AG04449 (cell line): ENCODE results near the gene HIBCH.

ENCODE experiments used
- CTCF ChIA-PET: fragments of 350-600 bp; formaldehyde crosslinking; extraction: SDS; loops from one replicate; lab custom pipeline; 2021; ENCODE audit warnings: antibody characterized with exemption; lab: Yijun Ruan, JAX
- POLR2A ChIA-PET: fragments of 400-600, 350-600 bp; formaldehyde crosslinking; extraction: SDS; loops from one replicate; lab custom pipeline; 2020; ENCODE audit warnings: antibody characterized with exemption, inconsistent platforms; lab: Yijun Ruan, JAX
- DNase-seq: peaks from one replicate; pipeline ENCODE4 v3.0.0-alpha.2; 2010; ENCODE audit warnings: low read depth, low spot score
- H3K4me3 ChIP-seq: 2 replicates; pipeline ENCODE4 v1.5.1; 2011; ENCODE audit warnings: low read depth, mild to moderate bottlenecking, control low read depth, low read length
- CTCF ChIP-seq: IDR thresholded peaks from one replicate; pipeline ENCODE4 v1.5.1; 2011; ENCODE audit warnings: mild to moderate bottlenecking, moderate library complexity, low read length, control low read depth, inconsistent platforms; ENCODE audit not compliant: insufficient read depth; ENCODE audit errors: missing control alignments

HIBCH gene

GRCh38 chr2:190199530-190199929, 120.1 kb downstream of the HIBCH start:
- DNase-seq: no peak
- POLR2A ChIA-PET: no interaction called here
- CTCF ChIA-PET: interaction anchor here (1.0 kb wide), 1 partner anchor 19 kb away, joined by 3 read pairs; a partner anchor contains a TSS
- TF ChIP-seq CTCF: no peak
- H3K4me3 ChIP-seq: no peak overlapping the region

DNA sequence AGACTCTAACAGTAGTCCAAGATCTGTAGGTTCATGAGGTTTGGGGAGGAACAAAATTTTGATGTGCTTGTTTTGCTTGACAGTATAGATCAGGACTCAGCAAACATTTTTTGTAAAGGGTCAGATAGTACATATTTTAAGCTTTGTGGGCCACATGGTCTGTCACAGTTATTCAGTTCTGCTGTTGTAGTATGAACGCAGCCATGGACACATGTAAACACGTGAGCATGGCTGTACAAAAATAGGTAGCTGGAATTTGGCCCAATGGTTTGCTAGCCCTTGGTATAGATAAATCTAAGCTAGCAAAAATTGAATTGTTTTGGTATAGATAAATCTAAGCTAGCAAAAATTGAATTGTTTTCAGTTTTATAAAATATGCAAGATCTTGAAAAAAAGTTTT, 120.5 kb downstream of the HIBCH start:
- no peak for DNase-seq
- CTCF ChIA-PET: interaction anchor here (1.0 kb wide), 1 partner anchor 19 kb away, joined by 3 read pairs; a partner anchor contains a TSS
- TF ChIP-seq CTCF: no peak
- no peak overlapping the region for H3K4me3 ChIP-seq
- POLR2A ChIA-PET: no interaction called here

DNA sequence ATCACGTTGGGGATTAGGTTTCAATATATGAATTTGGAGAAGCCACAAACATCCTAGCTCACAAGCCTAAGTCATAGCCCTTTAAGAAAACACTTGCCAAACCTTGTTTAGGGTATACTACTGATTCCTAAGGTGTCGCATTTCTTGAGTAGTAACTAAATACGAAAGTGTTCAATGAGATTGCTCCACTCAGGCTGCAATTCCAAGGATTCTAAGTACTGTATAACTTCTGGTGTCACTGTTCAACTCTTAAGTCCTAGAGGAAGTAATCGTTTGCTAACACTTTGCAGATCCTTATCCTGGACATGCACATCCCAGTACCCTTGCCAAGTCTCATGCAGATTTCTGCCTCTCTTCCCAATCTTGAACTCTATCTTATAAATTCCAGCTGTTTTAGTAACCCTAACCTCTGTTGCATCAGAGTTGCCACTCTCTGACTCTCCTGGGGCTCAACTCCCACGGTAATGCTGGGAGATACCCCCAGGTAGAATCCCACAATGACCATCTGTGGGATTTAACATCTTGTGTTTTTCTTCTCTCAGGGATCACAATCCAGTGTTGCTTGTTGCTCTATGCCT, 122.4 kb downstream of the HIBCH start:
- no peak overlapping the region for H3K4me3 ChIP-seq
- DNase-seq: no peak
- ChIA-PET POLR2A (no interaction called here), CTCF (no interaction called here)
- TF ChIP-seq CTCF: no peak

GRCh38 chr2:190190507-190191162, 129.0 kb downstream of the HIBCH start:
- peak; percentile 33 for DNase-seq
- no peak for TF ChIP-seq CTCF
- CTCF ChIA-PET: interaction anchor here (0.7 kb wide), 1 partner anchor 87 kb away, joined by 3 read pairs; no protein-coding TSS in a partner anchor
- H3K4me3 ChIP-seq: no peak overlapping the region
- POLR2A ChIA-PET: no interaction called here

DNA sequence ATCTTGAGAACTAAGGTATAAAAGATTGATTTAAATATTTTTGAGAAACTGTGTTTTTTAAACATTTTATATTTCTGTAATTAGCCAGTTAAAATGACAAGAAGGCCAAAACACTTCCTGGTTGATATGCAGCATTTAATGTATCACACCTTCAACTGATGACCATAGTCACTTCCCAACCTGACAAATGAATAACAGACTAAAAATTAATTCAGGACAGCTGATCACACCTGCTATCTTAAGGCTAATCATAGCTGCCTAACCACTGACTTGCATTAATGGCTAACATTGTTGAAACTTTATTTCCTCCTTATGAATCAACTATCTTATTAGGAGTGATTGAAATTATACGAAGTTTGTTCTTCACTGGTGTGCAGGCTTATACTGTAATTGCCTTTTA, 131.3 kb downstream of the HIBCH start:
- no peak overlapping the region for H3K4me3 ChIP-seq
- no peak for TF ChIP-seq CTCF
- POLR2A ChIA-PET: no interaction called here
- CTCF ChIA-PET: interaction anchor here (1.7 kb wide), 1 partner anchor 8 kb away, joined by 8 read pairs; a partner anchor contains a TSS
- no peak for DNase-seq

GRCh38 chr2:190186238-190186637, 133.4 kb downstream of the HIBCH start:
- TF ChIP-seq CTCF: no peak
- POLR2A ChIA-PET: no interaction called here
- no peak for DNase-seq
- CTCF ChIA-PET: no interaction called here
- H3K4me3 ChIP-seq: no peak overlapping the region
